Fibroblast of pulmonary artery (primary cell): ENCODE data around the gene CDK12.

Source experiments
- DNase-seq: peaks from one replicate; pipeline ENCODE4 v3.0.0-alpha.2; 2010; ENCODE audit warnings: low read depth
- H3K4me3 ChIP-seq: replicated peaks from 2 replicates; pipeline ENCODE4 v1.5.1; 2011; ENCODE audit warnings: low read depth, mild to moderate bottlenecking, control low read depth, low read length, moderate library complexity
- TF ChIP-seq, protein P1 (sequence below): IDR thresholded peaks from 2 replicates; pipeline ENCODE4 v1.5.1; 2011; ENCODE audit warnings: mild to moderate bottlenecking, control low read depth, low read length, inconsistent platforms; ENCODE audit errors: missing control alignments

The CDK12 gene

DNA sequence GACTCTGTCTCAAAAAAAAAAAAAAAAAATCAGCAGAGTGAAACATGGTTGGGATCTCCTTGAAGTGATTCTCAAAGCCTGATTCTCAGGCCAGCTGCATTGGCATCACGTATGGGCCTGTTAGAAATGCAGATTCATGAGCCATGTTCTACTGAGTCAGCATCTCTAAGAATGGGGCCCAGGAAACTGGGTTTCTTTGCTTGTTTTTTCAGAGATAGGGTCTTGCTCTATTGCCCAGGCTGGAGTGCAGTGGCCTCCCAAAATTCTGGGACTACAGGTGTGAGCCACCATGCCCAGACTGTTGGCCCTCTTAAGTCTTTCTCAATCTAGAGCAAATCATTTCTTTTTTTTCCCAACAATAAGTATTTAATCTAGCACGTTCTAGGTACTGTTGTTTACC is 47.7 kb downstream of the CDK12 start:
- TF ChIP-seq, protein P1, sequence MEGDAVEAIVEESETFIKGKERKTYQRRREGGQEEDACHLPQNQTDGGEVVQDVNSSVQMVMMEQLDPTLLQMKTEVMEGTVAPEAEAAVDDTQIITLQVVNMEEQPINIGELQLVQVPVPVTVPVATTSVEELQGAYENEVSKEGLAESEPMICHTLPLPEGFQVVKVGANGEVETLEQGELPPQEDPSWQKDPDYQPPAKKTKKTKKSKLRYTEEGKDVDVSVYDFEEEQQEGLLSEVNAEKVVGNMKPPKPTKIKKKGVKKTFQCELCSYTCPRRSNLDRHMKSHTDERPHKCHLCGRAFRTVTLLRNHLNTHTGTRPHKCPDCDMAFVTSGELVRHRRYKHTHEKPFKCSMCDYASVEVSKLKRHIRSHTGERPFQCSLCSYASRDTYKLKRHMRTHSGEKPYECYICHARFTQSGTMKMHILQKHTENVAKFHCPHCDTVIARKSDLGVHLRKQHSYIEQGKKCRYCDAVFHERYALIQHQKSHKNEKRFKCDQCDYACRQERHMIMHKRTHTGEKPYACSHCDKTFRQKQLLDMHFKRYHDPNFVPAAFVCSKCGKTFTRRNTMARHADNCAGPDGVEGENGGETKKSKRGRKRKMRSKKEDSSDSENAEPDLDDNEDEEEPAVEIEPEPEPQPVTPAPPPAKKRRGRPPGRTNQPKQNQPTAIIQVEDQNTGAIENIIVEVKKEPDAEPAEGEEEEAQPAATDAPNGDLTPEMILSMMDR, result no peak
- no peak overlapping the region for H3K4me3 ChIP-seq
- no peak for DNase-seq

DNA sequence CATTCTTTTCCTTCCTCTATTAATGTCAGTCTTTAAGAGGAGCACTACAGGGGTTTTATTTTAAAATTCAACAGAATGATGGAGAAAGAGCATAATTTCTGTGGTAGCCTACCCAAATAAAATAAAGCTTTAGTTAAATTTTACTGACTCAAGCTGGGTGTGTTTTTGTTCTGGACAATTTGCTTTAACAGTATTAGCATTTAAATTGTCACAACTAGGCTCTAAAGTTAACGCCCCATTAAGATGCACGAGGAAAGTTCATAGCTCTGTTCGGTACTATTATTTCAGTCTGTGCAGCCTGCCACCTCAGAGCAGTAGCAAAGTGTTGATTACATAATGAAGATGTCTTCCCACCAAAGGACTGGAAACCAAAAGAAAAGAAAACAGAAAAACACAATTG is 52.0 kb downstream of the CDK12 start:
- no peak overlapping the region for H3K4me3 ChIP-seq
- no peak for DNase-seq
- TF ChIP-seq, protein P1, result no peak

DNA sequence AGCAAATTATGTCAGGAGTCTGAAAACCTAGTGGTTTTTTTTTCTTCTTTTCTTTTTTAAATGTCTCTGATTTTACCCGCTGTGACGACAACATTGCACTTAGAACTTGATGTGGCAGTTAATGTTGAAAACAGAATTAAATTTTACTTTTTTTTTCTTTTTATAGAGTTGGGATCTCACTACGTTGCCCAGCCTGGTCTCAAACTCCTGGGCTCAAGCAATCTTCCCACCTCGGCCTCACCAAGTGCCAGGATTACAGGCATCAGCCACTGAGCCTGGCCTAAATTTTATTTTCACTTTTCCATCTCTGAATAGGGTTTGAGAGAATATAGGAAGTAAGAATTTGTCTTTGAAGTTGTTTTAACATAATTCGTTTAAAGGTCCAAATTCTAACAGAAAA is 52.6 kb downstream of the CDK12 start:
- no peak overlapping the region for H3K4me3 ChIP-seq
- TF ChIP-seq, protein P1, result no peak
- no peak for DNase-seq

DNA sequence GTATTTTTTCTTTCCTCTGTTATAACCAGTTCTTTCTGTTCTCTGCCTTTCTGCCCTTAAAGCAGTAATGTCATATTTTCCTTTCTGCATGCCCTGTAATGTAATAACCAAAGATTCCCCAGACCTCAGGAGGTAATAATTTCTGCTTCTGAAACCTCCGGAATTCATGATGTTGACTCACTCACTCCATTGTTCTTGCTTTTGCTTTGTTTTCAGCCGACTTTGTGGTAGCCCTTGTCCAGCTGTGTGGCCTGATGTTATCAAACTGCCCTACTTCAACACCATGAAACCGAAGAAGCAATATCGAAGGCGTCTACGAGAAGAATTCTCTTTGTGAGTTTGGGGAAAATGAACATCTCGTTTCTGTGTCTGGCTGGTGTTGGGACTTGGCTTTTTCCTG is 55.9 kb downstream of the CDK12 start:
- TF ChIP-seq, protein P1, result no peak
- DNase-seq, result peak; percentile 88
- H3K4me3 ChIP-seq, result no peak overlapping the region

DNA sequence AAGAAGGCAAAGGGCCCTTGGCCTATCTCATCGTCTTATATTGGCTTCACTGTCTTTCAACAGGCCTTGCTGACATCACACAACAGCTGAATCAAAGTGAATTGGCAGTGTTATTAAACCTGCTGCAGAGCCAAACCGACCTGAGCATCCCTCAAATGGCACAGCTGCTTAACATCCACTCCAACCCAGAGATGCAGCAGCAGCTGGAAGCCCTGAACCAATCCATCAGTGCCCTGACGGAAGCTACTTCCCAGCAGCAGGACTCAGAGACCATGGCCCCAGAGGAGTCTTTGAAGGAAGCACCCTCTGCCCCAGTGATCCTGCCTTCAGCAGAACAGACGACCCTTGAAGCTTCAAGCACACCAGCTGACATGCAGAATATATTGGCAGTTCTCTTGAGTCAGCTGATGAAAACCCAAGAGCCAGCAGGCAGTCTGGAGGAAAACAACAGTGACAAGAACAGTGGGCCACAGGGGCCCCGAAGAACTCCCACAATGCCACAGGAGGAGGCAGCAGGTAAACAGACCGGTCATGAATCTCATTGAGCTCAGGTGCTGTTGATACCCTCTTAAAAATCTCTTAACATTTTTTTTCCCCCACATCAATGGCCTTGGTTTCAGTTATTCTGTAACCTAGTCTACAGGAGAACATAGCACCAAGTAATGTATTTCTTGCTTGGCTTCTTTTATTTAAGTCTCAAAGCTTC is 64.7 kb downstream of the CDK12 start:
- no peak for DNase-seq
- TF ChIP-seq, protein P1, result no peak
- no peak overlapping the region for H3K4me3 ChIP-seq

DNA sequence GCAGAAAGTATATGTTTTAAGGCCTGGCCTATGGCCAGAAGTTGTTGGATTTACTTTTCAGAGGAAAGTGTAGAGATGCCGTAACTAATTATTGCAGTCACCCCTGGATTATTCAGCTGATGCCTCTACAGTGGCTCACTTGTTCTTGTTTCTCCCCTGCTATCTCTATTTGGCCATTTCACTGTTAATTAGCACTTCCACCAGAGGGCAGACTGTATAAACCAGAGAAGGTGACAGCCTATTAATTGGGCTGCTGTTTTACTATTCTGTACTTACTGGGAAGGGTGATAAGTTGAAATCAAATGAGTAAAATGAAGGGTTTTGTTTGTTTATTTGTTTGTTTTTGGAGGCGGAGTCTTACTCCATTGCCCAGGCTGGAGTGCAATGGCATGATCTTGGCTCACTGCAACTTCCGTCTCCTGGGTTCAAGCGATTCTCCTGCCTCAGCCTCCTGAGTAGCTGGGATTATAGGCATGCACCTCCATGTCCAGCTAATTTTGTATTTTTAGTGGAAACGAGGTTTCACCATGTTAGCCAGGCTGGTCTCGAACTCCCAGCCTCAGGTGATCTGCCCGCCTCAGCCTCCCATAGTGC is 66.0 kb downstream of the CDK12 start:
- H3K4me3 ChIP-seq, result no peak overlapping the region
- TF ChIP-seq, protein P1, result peak; percentile 51
- DNase-seq, result peak; percentile 27

DNA sequence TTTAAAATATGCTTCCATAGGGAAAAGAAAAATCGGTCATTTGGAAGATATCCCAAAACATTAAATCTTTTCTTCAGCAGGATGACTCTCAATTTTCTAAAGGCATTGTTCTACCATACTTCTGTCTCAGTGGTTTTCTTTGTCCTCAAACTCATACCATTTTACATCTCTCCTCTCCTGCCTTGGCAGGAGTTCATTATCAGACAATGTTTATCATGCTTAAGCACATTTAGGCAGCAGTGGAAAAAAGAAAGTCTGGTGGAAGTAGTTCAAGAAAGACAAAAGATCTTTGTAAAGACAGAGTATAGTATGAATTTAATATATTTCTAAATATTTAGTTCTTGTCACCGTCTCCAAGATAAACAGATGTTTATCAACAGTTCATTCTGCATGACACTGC is 68.2 kb downstream of the CDK12 start:
- H3K4me3 ChIP-seq, result no peak overlapping the region
- TF ChIP-seq, protein P1, result no peak
- DNase-seq, result no peak
